Umbilical cord (tissue), 2 donors: ENCODE data around the gene PSME4. TPM values are rescaled to one million over a fixed set of nuclear protein-coding genes. Genes with fewer than 3 reads are reported as not detected.
A peak's percentile ranks its signal among the peaks of the same experiment; 100 is the strongest.
"Not testable (repeated sequence)": the region's sequence is repeated elsewhere in the genome, so short reads cannot be mapped to it uniquely, and the experiment has no call there.

ENCODE experiments used
- DNase-seq: peaks from one replicate; pipeline ENCODE4 v3.0.0-alpha.2; 2015; ENCODE audit warnings: low spot score
- total RNA-seq: library from RNA; depleted of rRNA; stranded (reverse); fragments of >200 nt; gene quantifications from one replicate; pipeline ENCODE4 v1.2.3, GENCODE V29; 2014; ENCODE audit warnings: low replicate concordance; ENCODE audit not compliant: insufficient read depth

PSME4 gene
- total RNA-seq, 1 donor from 2014 or later: 44.8 TPM

DNA sequence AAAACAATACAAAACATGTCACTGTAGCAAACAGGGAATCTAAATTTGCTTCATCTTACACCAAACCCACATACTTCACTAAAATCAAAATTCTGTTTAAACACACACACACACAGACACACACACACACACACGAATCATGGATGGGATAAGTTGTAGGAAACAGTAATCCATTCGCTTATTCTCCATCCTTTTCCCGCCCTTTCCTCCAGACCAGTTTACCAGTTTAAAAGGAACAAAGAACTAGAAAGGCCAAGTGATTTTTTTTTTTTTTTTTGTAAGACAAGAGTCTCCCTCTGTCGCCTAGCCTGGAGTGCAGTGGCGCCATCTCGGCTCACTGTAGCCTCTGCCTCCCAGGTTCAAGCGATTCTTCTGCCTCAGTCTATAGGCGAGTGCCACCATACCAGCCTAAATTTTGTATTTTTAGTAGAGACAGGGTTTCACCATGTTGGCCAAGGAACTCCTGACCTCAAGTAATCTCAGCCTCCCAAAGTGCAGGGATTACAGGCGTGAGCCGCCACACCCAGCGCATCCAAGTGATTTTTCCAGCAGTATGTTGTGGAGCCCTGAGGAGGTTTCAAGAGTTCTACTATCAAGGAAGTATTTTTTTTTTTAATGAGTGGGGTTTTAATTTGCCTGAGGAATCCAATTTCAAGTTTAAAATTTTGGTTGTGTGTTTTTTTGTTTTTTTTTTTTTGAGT lies 5.7 kb downstream of the PSME4 start:
- DNase-seq: no peak

DNA sequence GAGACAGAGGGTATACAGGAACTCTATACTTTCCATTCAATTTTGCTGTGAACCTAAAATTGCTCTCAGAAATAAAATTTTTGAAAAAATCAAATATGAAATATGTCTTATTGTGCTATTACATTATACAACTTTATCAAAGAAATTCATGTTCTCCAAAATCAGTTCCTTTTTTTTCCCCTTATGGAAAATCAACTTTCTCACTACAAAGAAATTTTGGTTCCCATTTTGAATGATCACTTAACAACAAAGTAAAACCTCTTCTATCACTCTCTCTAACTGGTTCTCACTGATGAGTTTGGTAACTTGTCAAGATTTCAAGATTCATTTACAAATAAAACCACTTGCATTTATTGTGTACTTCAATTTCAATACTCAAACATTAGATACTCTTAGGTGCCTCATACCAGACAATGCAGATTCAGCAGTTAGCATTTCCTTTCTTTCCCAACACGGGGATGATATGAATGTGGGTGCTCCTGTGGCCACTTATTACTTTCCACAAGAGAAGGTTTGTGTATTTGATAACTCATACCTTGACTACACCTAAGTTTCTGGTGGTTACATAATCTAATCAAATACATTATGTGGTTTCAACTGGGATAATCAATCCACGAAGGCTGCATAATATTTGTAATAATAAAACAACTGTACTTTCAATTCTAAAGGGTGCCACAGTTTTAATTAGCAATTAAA lies 6.4 kb downstream of the PSME4 start:
- DNase-seq: no peak

DNA sequence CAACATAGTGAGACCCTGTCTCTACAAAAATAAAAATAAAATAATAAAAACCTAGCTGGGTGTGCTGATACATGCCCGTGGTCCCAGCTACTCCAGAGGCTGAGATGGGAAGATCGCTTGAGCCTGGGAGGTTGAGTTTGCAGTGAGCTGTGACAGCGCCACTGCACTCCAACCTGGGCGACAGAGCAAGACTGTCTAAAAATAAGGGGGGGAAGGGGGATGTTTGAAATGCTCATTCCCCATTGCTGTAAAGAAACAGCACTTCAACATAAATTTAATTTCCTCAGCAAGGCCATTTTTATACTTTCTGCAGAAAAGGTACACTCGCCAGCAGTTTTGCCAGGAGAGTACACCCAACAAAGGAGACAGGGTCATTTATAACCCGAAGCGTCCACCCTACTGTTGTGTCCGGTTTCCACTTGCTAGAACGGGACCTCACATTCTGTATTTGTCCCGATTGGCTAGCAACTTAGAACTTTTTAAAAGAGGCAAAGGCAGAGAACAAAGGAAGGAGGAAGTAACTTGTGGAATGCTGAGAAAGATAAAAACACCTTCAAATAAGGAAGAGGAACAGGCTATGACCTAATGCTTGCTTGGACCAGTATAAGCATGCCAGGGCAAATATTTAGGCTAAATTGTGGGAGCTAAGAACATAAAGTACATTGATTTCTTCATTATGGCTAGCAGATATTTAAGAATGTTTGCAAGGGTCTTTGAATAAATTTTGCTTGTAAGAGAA lies 9.1 kb downstream of the PSME4 start:
- not testable (repeated sequence) for DNase-seq

DNA sequence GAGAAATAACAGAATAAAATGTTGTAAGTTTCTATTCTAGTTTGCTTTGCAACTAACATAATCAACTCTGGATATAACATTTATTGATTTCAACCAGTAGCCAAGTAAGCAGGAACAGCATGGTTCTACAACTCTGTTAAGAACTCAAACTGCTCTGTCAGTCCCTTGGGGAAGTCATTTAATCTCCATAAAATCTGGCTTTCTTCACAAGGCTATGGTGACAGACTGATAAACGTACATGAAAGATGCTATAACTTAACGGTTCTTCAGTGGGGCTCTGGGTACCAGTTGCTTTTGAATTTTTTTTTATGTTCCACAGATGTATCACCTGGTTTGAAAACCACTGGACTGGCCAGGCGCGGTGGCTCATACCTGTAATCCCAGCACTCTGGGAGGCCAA lies 10.3 kb downstream of the PSME4 start:
- no peak for DNase-seq

DNA sequence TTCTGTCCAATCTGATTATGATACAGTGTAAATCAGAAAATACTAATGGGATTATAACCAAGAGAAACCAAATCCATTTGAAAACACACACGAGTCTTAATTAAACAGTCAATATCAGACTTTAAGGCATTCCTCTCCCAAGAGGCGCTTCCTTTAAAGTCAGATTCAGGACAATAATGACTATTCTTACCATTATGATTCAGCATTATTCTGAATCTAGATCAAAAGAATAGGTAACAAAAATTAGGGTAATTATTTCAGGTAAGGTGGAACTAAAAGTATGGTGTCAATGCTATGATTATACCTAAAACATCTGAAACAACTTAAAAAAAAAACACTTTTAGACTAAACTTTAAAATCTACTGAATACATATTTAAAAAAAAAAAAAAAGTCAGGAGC lies 12.3 kb downstream of the PSME4 start:
- no peak for DNase-seq

DNA sequence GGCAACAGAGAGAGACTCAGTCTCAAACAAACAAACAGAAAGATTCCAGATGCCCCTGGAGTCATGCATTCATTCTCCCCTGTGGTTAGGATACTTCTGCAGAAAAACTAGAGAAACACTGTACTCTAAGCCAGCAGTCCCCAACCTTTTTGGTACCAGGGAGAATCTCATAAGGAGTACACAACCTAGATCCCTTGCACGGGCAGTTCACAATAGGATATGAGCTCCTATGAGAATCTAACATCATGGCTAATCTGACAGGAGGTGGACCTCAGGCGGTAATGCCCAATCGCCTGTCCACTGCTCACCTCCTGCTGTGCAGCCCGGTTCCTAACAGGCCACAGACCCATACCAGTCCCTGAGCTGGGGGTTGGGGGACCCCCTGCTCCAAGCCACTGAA lies 18.3 kb downstream of the PSME4 start:
- DNase-seq: no peak

DNA sequence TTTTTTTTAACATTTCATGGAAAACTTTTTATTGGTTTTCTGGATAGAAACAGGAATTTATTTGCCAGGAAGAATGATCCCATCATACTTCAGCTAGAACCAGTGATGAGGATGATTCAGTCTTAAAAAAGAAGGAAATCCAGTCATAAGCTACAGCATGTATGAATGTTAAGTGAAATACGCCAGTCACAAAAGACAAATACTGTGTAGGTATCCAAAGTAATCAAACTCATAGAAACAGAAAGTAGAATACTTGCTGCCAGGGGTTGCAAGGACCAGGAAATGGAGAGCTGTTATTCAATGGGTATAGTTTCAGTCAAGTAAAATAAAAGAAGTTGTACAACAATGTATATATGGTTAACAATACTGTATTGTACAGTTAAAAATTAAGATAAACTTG lies 21.3 kb downstream of the PSME4 start:
- no peak for DNase-seq

DNA sequence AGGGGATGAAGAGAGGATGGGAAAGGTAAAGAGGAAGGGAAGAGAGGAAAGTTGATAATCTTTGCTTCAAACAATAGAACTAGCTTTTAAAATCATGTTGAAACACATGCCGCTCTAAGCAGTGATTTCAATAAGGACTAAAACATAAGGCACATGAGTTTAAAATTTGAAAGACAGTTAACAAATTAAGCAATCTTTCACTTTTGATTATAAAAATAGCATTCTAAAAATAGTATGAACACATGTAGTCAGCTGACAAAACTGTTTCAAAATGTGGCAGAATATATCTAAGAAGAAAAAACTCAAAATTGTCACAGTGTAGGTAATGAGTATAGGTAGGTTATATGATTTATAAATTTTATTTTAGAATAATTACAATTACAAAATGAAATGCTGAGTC lies 25.3 kb downstream of the PSME4 start:
- DNase-seq: no peak

DNA sequence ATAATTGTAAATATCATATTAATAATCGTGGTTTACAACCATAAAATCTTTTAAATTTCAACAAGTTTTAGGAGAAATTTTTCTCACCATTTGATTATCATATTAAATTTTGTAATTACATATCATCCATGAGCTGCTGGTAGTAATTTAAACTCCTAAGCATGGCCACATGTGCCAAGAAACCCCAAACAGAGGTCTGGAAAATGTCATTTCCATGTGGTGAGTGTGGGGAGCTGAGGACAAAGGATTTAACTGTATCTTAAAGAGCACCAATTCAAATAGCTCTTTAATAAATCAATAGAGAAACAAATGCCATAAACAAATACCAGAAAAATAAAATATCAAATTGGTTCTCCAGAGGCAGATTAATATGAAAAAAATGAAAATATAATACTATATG lies 26.3 kb downstream of the PSME4 start:
- no peak for DNase-seq

DNA sequence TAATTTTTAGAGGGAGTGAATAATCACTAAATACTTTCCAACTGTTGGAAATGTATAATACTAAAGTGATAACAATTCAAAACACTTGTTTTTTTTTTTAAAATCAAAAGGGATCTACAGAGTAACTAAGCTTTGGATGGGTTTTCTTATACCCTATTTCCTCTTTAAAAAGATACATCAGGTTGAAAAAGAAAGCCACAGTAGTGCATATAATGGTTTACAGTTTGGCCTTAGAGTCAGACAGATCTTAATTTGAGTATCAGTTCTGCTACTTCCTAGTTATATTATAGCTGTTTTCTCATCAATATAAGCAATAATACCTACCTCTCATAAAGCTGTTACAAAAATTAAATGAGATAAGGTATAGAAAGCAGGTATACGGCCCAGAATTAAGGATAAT lies 28.5 kb downstream of the PSME4 start:
- no peak for DNase-seq

DNA sequence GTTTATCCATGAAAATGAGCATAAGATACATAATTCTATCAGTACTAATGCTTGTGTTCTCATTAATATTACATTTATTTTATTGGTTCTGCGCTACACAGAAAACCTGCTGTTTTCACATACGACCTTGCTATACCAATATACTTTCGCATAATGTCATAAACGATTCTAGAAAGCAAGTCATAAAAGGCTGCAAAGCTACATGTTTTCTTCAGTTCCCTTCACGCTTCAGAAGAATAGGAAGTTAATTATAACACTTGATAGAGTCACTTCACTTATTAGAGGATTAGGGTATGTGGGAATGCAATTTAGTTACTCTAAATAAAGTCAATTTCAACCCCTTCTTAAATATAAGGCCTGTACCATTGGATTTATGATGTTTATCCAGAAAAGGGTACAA lies 29.0 kb downstream of the PSME4 start:
- no peak for DNase-seq

DNA sequence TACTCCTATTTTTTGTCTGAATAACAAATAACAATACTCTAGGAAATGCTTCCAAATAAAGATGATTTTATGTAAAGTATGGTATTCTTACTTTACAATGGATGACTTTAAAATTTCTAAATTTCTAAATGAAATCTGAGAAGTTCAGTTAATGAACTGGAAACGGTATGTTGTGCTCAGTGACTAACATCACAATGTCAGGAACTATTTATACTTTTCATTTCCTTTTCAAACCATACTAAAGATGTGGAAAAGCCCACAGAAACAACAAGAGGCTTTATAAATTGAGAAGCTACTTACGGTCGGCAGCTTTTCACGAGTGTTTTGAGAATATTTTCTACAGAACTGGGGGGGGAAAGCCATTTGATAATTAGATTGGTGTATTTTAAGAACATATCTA lies 31.1 kb downstream of the PSME4 start:
- no peak for DNase-seq

DNA sequence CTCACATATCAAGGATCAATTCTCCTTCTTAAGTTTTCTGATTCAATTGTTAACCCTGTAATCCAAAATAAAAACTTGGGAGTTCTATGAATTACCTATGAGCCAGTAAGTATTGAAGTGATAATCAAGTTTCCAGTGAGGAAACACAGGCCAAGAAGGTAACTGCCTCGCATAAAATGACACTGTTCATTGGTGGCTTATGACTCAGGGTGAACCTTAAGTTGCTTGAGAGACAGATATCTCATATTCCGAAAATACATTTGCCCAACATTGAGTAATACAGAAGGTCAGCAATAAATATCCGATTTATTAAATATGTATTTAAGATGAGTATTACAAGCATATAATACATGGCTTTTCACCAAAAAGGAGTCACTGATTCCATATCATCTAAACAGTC lies 31.9 kb downstream of the PSME4 start:
- no peak for DNase-seq

DNA sequence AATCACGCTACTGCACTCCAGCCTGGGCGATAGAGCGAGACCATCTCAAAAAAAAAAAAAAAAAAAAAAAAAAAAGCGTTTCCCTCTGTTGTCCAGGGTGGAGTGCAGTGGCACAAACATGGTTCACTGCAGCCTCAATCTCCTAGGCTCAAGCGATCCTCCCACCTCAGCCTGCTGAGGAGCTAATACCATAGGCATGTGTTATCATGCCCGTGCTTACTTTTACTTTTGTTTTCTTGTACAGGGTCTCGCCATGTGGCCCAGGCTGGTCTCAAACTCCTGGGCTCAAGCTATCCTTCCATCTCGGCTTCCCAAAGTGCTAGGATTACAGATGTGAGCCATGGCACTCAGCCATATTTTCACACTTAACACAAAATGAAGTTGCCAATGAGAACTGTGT lies 37.5 kb downstream of the PSME4 start:
- no peak for DNase-seq

DNA sequence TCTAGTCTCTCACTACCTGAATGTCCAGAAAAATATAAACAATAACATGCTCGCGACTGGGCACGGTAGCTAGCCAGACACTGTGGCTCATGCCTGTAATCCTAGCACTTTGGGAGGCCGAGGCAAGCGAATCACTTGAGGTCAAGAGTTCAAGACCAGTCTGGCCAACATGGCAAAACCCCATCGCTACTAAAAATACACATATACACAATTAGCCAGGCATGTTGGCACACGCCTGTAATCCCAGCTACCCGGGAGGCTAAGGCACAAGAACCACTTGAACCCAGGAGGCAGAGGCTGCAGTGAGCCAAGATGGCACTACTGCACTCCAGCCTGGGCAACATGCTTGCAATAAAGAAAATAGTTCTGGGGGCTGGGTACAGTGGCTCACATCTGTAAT lies 44.5 kb downstream of the PSME4 start:
- not testable (repeated sequence) for DNase-seq

DNA sequence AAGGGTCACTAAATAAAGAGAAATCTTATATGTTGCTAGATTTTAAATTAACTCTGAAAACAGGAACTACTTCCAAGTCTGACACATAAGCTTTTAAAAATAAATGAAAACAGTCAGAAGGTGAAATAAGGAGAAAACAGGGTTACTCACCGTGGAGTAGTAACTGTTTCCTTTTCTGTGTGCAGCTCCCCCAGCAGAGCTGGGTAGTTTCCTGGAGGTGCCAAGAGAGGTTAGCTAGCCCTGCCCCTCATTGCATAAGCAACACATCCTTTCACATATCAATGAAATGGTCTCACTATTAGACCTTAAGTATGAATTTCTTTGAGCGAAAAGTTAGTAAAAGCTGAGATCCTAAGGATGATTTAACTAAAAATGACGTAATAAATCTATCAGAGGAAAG lies 57.1 kb downstream of the PSME4 start:
- no peak for DNase-seq

DNA sequence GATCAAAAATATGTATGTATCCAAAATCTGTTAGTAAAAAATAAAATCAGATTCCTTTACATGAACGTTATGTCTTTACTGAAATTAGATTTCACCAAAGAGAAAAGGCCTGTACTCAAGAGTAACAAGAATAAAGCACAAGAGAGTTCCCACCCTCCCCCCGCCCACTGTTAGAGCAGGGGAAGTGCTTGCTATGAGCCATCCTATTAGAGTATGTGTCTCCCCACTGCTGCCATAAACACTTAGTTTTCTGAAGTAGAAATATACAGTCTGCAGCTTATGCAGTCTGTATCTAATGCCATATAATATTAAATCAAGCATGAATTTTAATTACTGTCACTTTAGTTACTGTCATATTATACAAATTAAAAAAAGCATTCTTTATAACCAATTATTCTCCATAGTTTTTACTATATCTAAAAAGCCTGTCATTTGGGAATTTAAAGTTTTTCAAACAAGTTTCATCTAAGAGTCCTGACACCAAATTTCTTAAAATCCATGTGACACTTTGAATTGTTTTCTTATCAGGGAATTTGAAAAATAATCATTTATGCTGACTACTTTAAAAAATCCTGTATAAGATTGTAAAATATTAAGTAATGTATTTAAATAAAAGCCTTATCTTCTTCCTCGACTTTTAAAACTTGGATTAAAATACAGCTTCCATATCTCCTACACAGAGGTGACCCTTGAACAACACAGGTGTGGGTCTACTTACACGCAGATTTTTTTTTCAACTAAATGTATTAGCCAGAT lies 59.2 kb downstream of the PSME4 start:
- DNase-seq: no peak

DNA sequence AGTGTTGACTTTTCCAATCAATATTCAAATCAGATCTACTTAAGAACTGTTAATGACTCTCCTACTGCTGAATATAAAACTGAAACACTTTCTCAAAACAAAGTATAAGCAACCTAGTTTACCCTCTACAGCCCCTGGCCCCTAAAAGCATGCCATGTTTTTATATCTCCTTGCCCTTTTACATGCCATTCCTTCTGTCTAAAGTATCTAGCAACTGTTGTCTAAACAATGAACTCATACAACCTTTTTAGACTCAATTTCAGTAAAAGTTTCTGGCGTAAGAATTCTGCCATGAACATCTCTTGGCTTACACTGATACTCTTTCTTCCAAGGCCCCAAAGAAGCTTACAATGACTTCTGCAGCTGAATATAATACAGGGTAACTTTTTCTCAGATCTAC lies 63.2 kb downstream of the PSME4 start:
- DNase-seq: no peak

DNA sequence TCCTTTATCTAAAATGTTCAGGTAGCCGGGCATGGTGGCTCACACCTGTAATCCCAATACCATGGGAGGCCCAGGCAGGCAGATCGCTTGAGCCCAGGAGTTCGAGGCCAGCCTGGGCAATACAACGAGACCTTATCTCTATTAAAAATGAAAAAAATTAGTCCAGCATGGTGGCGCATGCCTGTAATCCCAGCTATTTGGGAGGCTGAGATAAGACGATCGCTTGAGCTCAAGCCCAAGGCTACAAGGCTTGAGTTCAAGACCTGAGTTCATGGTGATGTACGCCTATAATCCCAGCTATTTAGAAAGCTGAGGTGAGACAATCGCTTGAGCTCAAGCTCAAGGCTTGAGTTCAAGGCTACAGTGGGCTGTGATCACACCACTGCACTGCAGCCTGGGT lies 65.4 kb downstream of the PSME4 start:
- DNase-seq: no peak

DNA sequence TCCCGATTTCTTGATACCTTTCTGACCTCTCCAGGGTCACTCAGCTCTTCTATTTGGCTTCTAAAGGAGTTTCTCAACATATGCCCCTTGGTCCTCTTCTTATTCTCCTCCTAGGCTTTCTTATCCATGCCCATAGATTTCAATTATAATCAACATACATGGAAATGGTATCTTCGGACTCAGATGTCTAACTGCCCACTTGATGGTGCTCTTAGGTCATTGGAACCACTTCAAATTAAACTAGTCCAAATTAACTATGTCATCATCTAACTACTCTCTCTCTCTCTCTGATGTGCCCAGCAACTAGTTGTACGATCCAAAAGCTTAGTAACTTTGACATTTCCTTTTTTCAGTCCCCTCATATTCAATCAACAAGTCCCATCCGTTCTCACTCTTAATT lies 67.8 kb downstream of the PSME4 start:
- no peak for DNase-seq

DNA sequence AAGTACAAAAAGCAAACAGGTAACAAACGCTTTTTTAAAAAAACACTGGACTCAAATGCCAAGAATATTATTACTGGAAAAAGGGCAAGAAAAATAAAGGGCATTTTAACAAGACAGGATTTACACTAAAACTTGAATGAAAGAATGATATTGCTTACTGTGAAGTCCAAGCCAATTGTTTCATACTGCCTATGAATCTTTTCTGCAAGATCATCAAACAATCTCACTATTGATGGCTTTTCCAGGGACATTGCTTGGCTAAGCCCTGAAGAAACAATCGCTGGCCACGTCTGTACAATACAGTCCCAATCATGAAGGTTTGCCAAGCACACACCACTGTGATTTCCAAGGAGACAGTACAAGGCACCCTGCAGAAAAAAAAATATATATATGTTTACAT lies 69.6 kb downstream of the PSME4 start:
- DNase-seq: no peak

DNA sequence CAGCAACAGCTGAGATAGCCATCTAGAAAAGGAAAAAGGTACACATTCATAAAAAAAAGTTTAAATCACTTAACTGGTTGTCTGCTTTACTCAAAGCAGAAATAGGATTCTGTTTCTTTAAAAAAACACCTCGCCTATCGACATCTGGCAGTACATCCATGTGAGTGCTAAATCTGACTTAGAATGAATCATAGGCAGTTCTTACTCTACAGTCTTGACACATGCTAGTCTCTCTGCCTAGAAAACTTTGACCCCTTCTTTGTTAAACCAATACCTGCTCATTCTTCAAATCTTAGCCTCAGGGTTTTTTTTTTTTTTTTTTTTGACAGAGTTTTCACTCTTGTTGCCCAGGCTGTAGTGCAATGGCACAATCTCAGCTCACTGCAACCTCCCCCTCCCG lies 73.9 kb downstream of the PSME4 start:
- DNase-seq: peak; percentile 2
